ENCODE results near the gene MRPS17.

GRCh38 chr7:55931421-55932151 lies 20.1 kb upstream of the MRPS17 start:
- TF ChIP-seq CTCF (IDR thresholded peaks at IDR 0.05) (no peak), POLR2A (IDR thresholded peaks at IDR 0.05) (no peak)
